HG03558 (cell line): ENCODE measurements around the gene KLHL35.

Experiments
- ATAC-seq: cut with Tn5 transposase; IDR thresholded peaks from one replicate; pipeline ENCODE4 v1.9.1; 2021; ENCODE audit warnings: moderate number of reproducible peaks; ENCODE audit not compliant: unreplicated experiment; ENCODE audit errors: extremely low read depth

The KLHL35 gene

GRCh38 chr11:75432911-75433321, at the start of gene KLHL35:
TSS of gene KLHL35 (minus strand) at chr11:75433203. CDS start at chr11:75430629, 2,574 bp downstream.
- no peak for ATAC-seq

GRCh38 chr11:75481922-75482606, 49.1 kb upstream of the KLHL35 start:
- no peak for ATAC-seq

GRCh38 chr11:75481223-75481921, 48.4 kb upstream of the KLHL35 start:
- no peak for ATAC-seq

- no peak for ATAC-seq
Measured at GRCh38 chr11:75480185-75481175, 47.5 kb upstream of the KLHL35 start.

- no peak for ATAC-seq
Measured at GRCh38 chr11:75479597-75480145, 46.7 kb upstream of the KLHL35 start.

DNA sequence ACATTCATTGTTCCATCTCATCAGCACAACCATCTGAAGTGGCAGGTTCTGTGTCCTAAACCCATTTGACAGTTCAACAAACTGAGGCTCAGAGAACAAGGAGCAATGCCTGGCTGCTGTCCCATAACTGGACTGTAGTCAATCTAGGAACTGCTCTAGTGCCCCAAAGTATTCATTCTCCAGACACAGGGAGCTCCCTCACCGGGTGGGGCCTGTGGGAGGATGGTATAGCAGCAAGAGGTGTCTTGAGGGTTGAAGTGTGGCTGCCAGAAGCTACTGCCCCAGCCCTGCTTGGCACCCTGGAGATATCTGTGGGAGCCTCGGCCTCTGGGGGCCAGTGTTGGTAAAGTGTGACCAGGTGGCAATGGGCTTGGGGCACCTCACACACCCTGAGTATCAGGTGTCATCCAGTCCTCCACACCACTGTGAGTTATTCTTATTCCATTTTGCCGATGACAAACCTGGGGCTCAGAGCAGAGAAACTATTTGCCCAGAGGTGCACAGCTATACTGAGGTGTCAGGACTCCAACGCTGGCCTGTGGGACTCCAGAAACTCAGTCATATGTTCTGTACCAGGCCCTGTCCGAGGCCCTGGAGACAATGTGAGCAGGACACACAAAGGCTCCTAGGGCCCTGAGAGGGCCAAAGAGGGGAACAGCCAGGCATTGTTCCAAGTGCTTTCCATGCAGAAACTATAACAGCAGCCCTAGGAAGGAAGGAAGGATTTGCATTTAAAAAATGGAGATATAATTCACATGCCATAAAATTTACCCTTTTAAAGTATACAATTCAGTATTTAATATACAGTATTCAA, 46.0 kb upstream of the KLHL35 start:
- ATAC-seq, result no peak

DNA sequence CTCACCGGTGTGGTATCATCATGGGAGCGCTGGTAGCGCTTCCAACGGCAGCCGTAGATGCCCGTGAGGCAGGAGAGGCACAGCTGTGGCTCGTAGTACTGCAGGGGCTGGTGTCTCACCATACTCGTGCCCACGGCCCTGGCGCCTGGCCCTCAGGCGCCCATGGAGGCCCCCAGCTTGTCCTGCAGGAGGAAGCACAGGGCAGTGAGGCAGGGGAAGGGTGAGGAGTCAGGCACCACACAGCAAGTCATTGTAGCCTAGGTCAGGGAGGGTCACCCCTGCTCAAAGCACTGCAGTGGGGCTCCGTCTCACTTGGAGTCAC, 44.6 kb upstream of the KLHL35 start:
- ATAC-seq, result no peak

GRCh38 chr11:75476739-75477613, 44.0 kb upstream of the KLHL35 start:
- ATAC-seq, result no peak

- no peak for ATAC-seq
Measured at GRCh38 chr11:75475767-75476650, 43.0 kb upstream of the KLHL35 start.

GRCh38 chr11:75474878-75475766, 42.1 kb upstream of the KLHL35 start:
- no peak for ATAC-seq

- no peak for ATAC-seq
Measured at GRCh38 chr11:75474240-75474639, 41.2 kb upstream of the KLHL35 start.

DNA sequence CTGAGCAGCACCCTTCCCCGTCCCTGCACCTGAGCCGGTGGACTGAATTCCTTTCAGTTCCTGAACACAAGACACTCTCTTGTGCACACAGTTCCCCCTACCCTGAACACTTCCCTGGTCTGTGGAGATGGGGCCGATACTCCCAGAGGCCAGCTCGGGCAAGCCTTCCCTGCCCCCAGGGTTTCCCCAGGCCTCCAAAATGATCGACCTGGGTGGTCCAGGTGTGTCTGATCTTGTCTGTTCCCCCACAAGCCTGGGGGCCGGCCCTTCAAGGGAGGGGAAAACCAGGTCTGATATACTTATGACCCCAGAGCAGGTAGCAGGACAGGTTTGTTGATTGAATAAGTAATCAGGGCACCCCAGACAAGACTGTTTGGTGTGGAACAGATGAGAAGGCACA, 40.7 kb upstream of the KLHL35 start:
- ATAC-seq, result no peak

- ATAC-seq, result no peak
Measured at GRCh38 chr11:75472081-75472732, 39.2 kb upstream of the KLHL35 start.

DNA sequence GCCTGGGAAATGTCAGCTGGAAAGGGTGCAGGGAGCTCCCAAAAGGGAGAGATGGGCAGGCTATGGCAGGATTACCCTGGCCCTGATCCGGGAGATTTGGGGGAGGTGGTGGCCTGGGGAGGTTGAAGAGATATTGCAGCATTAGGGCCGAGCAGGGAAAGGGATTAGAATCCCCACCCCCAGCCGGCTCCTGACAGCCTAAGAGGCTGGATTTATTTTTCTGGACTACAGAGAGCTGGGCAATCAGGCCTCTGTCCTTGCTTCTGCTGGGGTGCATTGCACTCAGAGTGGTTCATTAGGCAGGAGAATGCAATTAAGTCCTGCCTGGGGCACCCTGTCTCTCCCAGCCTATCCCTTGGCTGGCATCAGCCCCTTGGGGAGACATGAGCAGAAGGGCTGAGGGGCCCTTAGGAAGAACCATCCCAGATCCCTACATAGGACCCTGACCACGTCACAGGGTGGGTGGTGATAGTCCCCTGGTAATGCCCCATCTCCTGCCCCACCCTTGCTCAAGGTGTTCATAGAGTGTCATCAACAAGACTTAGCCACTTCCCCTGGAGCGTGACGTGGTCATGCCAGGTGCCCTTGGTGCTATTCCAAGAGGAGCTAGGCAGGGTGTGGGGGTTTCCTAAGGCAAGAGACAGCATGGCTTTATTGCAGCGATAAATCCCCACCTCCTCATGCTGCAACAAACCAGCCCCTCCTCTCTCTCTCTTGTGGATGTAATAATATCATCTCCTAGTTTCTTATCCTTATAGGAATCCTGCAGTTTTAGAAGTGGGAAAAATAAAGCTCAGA, 38.4 kb upstream of the KLHL35 start:
- ATAC-seq, result no peak

DNA sequence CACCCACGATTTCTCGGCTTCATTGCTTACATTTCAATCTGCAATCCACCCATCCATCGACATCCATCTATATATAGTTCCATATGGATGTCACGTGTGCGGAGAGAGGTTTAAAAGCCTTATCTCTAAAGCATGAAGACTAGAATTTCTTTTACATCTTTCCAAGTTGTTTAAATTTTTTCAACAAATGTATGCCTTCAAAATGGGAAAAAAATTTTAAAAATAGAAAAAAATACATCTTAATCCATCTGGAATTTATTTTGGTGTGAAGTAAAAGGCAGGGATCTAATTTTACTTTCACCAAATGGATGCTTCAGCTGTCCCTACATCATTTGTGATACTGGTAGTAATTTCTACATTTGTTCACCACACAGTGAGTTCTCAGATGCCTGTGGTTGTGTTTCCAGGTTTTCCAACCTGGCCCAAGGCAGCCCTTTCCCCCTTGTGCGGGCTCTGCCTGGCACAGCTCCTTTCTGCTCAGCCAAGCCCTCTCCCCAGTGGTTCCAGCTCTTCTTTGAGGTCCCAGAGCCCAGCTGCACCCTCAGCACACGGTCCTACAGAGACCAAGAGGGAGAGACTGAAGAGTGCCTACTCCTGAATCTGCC, 37.6 kb upstream of the KLHL35 start:
- ATAC-seq, result no peak
